DMS153 (cell line): ENCODE measurements around the gene KAT14.
"Not testable (repeated sequence)": the region's sequence is repeated elsewhere in the genome, so short reads cannot be mapped to it uniquely, and the experiment has no call there.

Source experiments
- DNase-seq: peaks from one replicate; lab custom pipeline; 2025; lab: John Stamatoyannopoulos, UW

Gene KAT14

GRCh38 chr20:18137412-18138265 lies at the start of gene KAT14, which contains the start of gene PET117:
KAT14 (plus strand) TSS chr20:18137863; CDS start chr20:18142661, 4,798 bp downstream.
PET117 (plus strand) TSS chr20:18137863; CDS start chr20:18137956, 93 bp downstream.
- DNase-seq, result peak; percentile 73

- not testable (repeated sequence) for DNase-seq
Observed at GRCh38 chr20:18088298-18088697, 49.4 kb upstream of the KAT14 start.

GRCh38 chr20:18088841-18089240 lies 48.8 kb upstream of the KAT14 start:
- not testable (repeated sequence) for DNase-seq

DNA sequence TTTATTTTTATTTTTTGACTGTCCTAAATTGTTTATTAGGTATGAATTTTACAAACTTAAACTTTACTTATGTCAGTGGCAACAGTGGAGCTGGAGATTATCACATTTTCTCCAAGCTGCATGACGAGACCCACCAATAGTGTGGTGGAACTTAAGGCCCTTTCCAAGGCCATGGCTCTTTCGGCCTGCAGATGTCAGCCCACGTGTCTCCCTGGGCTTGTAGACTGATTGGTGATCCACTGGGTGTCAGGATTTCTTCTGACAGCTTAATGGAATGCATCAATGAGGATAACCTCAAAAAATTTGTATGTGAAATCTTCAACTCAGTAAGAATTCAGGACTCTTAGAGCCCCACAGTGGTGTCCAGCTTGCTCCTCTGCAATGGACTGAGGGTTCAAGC lies 47.6 kb upstream of the KAT14 start:
- no peak for DNase-seq

DNA sequence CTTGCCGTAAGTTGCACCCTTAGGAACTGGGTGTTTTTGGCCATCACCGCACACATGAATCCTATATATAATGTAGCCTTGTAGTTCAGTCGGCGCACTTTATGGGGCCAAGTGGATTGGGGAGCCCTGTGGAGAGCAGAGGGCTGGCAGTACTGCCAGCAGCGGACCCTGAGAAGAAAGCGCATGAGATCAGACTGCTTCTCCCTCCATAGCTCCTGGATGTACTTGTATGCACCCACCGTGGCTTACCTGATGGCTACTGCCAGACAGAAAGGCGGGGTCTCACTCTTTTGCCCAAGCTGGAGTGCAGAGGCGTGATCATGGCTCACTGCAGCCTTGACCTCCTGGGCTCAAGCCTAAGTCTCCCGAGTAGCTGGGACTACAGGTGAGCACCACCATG lies 47.2 kb upstream of the KAT14 start:
- no peak for DNase-seq

DNA sequence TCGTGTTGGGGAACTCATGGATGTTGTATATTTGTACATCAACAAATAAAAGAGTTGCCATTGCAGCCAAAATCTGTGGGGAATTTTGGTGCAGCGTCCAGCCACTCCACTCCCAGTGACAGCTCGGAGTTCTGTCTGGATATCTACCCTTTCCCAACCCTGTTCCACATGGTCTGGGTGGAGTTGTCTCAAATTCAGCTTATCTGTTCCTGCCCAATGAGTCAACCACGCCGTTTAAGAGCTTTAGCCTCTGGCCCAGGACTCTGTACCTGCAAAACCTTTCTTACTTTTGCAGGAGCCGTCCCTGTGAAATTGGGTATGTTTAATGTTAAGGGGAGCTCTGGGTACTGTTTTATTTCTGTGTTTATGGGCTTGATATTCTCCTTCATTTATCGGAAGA lies 46.0 kb upstream of the KAT14 start:
- DNase-seq, result no peak

DNA sequence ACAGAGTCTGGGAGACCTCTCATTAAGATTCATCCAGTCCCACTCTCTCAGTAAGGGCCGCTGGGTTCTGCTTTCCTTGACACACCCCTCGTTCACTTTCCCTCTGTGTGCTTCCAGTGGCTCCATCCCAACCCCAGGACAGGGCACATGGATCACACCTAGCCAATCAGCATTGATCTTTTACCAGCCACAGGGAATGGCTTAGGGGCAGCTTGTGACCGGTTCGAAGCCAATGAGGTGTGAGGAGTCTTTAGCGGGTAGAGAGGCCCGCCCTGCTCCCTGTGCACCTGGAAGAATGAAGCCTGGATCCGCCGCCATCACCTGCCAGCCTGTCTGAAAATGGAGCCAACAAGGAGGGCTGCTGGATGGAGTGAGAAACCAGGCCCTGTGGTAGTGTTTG lies 44.8 kb upstream of the KAT14 start:
- no peak for DNase-seq

- DNase-seq, result no peak
Observed at GRCh38 chr20:18093388-18093787, 44.3 kb upstream of the KAT14 start.

DNA sequence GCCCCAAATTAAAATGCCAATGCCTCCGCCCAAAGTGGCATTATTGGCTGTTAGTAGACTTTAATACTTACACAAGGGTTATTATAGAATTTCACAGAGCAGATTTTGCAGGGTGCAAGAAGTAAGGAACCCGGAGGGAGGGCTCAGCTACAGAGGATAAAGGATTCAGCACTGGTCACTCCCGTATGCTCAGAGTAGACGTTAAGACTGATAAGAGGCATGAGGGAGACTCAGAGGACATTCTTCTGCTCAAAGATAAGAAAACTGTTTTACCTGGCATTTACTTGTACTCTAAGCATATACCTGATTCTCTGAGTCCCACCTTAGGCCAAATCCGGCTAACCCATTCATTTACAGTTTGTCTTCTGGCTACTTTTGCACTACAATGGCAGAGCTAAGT lies 43.5 kb upstream of the KAT14 start:
- DNase-seq, result no peak

GRCh38 chr20:18100569-18100968 lies 37.1 kb upstream of the KAT14 start:
- DNase-seq, result not testable (repeated sequence)

- no peak for DNase-seq
Observed at GRCh38 chr20:18101125-18101810, 36.4 kb upstream of the KAT14 start.

- peak; percentile 59 for DNase-seq
Observed at GRCh38 chr20:18103497-18103896, 34.2 kb upstream of the KAT14 start.

DNA sequence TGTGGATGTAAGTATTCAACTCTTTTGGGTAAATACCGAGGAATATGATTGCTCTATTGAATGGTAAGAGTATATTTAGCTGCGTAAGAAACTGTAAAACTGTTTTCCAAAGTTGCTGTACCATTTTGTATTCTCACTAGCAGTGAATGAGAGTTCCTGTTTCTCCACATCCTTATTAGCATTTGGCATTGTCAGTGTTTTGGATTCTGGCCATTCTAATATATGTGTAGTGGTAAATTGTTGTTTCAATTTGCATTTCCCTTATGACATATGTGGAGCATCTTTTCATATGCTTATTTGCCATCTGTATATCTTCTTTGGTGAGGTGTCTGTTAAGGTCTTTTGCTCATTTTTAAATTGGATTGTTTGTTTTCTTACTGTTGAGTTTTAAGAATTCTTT lies 29.3 kb upstream of the KAT14 start:
- DNase-seq, result no peak

DNA sequence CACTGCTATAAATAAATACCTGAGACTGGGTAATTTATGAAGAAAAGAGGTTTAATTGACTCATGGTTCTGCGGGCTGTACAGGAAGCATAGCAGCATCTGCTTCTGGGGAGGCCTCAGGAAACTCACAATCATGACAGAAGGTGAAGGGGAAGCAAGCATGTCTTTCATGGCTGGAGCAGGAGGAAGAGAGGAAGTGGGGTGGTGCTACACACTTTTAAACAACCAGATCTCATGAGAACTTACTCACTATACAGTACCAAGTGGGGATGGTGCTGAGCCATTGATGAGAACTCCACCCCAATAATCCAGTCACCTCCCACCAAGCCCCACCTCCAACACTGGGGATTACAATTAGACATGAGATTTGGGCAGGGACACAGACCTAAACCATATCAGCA lies 9.1 kb upstream of the KAT14 start:
- not testable (repeated sequence) for DNase-seq

DNA sequence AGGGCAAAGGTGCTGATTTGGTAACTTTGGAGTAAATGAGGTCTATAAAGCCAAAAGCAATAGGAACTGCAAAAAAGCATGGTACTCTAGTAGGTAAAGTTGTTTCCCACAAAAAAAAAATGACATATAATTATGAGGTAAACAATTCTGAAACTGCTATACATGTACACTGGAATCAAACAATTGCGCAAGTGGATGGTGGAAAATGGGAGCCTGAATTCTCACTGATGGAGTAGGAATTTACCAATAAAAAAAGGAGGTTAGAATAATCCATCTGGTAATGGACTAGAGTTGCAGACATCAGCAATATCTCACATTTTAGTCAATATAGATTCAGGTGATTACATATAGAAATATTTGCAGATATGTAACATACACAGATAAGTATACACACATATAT lies 5.0 kb upstream of the KAT14 start:
- DNase-seq, result no peak

GRCh38 chr20:18133962-18134361 lies 3.7 kb upstream of the KAT14 start:
- DNase-seq, result no peak

DNA sequence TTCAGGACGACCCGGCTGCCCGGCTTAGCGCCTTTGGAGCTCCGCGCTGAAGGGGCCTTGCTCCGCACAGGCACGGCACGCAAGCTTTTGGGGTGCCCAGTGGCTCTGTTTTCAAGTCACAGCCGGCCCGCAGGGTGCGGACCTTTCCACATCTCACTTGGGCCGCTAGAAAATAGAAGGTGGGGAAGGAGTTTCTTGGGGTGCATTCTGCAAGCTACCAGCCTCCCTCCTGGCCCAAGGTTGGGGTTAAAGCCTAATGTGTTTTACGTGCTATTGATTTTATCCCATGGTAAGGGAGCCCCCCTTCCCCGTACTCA lies 561 bp downstream of the KAT14 start:
- DNase-seq, result no peak

DNA sequence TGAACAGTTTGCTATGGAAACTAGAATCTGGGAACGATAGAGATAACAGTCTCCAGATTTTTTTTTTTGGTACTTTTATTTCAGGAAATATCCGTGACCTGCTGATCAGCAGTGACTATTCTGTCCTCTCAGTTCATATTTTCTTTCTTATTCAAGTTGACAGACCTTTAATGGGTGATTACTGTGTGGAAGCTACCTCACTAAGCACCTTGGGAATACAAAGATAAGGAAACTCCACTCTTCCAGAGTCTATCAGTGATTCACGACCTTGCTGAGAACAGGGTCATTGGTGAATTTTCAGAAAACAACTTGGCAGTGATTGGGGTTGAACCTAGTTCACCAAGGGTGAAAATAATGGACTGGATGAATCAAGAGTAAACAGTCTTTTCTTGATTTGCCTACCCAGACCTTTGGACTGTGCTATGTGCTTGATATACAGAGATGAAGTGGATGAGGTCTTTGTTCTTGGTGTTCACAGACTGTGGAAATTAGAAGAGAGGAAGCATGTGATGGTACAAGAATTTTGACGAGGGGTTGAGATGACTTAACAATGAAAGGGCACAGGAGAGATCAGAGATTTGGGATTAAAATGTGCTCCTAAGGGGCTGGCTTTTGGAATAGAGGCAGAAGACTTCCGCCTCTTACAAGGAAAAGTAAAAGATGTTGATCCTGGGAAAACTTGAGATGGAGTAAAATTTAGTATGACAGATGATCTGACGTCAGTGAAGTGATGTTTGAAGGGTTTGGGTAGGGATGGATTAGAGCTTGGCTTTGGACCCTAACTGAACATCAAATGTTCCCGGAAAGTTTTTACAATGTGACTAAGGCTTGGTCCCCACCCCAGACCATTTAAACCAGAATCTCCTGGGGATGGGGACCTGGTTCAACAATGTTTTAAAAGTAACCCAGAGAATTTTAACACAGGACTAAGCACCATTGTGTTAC lies 1.2 kb downstream of the KAT14 start:
- no peak for DNase-seq

DNA sequence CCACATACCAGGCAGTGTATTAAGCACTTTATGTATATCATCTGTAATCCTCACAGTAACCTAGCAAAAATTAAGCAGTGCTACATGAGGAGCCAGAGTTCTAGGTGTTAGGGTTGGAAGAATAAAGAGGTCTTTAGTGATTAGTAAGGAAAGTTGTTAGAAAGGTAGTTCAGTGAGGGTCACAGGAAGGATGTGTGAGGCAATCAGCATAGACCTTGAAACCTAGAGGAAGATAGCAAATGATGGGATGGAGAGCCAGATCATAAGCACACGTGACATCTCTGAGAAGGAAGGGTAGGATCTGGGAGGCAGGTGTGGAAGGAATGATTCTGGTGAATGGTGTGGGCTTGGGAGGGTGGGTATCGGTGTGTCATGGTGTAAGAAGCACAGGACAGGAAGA lies 2.2 kb downstream of the KAT14 start:
- no peak for DNase-seq

DNA sequence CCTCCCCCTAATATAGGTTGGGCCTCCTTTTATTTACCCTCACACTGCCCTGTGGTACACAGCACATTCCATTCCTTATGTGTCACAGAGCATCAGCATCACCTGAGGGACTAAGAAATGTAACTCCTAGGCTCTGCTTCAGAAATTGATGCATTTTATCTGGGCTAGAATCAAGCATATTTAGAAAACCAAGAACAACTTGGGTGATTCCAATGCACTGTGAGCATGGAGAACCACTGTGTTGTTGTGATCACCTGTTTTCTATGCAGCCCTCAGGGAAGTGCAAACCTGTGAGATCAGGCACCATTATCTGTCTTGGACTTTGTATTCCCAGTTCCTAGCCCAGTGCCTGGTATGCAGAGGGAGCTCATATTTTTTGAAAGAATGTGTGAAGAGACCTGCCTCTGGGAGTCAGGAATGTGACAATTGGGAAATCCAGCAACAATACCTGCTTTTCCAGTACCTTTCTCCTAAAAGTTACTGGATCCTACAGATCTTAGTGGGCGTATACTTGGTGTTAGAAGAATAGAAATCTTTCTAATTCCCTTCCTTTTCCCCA lies 7.0 kb downstream of the KAT14 start:
- no peak for DNase-seq

DNA sequence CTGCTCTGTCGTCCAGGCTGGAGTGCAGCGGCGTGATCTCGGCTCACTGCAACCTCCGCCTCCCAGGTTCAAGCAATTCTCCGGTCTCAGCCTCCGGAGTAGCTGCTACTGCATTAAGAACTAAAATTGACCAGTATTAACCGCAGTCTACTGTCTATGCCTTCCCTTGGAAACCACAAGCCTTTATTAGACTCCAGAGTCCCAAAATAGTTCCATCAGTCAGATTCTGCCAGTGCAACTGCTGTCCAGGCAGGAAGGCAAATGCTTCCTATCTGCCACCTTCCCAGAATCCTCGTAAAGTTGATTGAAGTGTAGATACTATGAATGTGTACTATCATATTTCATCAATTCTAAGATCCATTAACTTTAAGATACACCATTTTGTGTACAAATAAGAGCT lies 16.7 kb downstream of the KAT14 start:
- DNase-seq, result no peak

DNA sequence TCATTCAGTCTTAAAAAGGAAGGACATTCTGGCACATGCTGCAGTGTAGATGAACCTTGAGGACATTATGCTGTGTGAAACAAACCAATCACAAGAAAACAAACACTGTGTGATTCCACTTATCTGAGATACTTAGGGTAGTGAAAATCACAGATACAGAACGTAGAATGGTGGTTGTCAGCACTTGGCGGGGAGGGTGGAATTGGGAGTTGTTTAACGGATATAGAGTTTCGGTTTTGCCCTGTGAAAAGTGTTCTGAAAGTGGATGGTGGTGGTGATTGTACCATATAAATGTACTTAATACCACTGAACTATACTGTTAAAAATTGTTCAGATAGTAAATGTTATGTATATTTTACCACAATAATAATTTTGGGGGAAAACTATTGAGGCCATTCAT lies 18.4 kb downstream of the KAT14 start:
- no peak for DNase-seq
